Renal pelvis (tissue), 4 donors: ENCODE results near the gene MYEF2. TPM values are rescaled to one million over a fixed set of nuclear protein-coding genes. Genes with fewer than 3 reads are reported as not detected.

ENCODE experiments used
- DNase-seq: peaks from one replicate; pipeline ENCODE4 v3.0.0-alpha.2; 2013
- polyA plus RNA-seq, 3 donors: library from polyadenylated mRNA; unstranded; fragments of 120-200 nt; gene quantifications; one replicate each; pipeline ENCODE4 v1.2.1, GENCODE V29; 2013; ENCODE audit not compliant: insufficient read length in 3 of 3

The MYEF2 gene
- polyA plus RNA-seq, 3 donors, result 86.4 to 140 (median 108) TPM

DNA sequence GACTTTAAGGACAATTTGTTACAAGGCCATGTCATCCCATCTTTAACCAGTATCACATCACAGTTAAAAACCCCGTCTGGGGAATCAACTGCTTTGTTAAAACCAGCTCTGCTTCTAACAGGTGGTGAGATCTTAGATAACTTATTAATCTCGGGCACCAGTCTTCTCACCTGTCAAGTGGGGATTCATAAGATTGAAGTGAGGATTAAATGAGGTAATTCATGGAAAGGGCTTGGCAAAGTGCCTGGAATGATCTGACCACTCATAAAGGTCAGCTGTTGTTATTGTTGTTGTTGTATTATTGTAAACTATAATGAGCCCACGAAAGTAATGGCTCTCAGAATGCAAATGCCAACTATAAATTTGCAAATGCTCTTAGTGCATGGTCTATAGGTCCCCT is 87.4 kb downstream of the MYEF2 start:
- no peak for DNase-seq

DNA sequence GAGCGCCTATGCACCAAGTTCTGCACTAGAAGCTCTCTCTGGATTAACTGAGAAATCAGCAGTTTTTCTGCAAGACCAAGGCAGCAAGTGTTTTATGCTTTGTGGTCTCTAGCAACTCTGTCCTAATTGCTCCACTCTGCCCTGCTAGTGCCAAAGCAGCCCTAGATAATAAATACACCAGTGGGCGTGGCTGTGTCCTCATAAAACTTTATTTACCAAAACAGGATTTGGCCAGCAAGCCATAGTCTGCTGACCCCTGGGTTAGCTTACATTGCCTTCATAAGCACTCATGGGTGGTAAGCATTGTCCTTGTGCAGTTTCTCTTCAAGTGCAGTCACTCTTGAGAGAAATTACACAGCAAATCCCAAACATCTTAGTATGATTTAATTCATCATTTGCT is 88.0 kb downstream of the MYEF2 start:
- DNase-seq, result peak; percentile 53

DNA sequence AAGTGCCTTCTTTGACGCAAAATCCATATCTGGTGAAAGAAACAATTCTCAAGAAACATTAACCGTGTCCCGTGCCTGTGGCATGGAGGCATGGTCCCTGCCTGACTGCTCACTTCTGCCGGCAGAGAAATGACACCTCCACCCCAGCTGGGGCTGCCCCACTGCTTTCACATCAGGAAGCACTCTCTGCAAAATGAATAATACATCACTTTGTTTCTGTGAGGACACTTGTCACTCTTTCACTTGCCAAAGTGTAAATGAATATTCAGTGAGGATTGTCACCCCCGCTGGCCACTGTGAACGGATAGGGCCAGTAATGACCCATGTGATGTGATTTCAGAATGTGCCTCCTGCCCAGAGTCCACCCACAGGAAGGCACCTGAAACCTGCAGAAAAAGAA is 88.4 kb downstream of the MYEF2 start:
- no peak for DNase-seq

DNA sequence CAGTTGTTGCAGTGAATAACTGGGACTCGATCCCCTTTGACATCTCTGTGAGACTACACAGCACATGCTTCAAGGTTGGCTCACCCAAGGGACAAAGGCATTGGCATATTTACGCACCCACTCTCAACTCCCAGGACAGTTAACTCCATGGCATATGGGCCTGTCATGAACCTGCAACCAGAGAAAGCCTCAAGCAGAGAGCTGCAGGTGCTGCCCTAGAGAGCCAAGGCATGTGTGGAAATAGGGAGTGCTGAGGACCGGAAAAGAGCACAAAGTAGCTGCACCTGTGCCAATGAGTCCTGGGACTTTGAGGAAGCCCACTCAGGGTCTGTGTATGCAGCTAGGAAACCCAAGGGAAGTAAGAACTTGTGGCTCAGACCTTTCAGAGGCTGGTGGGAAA is 90.3 kb downstream of the MYEF2 start:
- DNase-seq, result no peak

DNA sequence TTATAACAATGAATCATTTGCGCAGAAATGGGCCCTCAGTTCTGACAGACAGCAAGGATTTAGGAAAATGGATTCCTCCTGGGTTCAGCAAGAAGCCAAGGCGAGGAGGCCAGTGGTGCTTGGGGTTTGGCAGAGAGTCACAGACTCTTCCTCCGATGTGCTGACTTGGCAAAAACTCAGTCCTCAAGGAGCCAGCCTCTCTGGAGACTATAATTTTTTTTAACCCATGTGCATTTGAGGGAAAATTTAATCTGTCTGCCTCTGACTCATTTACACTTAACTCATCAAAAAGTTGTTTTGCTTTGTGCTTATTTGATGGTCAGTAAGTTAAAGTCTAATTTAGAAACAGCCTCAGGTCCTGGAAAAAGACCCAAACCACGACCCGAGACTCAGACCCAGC is 91.5 kb downstream of the MYEF2 start:
- no peak for DNase-seq

DNA sequence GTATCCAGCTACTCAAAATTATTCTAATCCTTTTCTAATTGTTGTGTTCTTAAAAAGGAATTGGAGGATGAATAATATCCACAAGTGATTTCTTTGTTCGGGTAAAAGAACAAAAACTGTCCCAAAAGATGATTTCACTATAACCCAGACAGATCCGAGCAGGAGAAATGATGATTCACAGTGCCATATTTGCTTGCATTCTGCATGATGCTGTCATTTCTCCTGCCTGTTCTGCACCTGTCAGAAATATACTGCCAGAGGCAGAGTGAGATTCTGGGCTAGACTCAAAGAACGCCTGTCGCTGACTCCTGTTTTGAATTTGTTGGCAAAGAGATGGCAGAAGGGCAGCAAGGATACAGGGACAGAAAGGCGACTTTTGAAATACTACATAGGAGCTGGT is 92.0 kb downstream of the MYEF2 start:
- no peak for DNase-seq

DNA sequence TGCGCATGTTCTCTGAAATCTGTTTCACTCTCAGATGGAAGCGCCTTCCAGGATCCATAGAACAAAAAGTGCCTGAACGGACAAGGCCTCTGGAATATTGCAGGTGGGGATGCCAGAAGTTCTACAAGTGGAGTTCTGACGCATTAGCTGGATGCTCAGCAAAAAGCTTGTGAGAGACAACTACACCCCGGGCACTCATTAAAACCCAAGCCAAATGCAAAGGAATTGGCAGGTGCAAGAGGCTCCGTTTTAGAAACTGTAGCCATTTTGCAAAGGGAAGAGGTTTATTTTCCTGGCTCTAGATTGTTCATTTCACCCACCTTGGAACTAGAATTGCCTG is 92.5 kb downstream of the MYEF2 start:
- DNase-seq, result no peak

DNA sequence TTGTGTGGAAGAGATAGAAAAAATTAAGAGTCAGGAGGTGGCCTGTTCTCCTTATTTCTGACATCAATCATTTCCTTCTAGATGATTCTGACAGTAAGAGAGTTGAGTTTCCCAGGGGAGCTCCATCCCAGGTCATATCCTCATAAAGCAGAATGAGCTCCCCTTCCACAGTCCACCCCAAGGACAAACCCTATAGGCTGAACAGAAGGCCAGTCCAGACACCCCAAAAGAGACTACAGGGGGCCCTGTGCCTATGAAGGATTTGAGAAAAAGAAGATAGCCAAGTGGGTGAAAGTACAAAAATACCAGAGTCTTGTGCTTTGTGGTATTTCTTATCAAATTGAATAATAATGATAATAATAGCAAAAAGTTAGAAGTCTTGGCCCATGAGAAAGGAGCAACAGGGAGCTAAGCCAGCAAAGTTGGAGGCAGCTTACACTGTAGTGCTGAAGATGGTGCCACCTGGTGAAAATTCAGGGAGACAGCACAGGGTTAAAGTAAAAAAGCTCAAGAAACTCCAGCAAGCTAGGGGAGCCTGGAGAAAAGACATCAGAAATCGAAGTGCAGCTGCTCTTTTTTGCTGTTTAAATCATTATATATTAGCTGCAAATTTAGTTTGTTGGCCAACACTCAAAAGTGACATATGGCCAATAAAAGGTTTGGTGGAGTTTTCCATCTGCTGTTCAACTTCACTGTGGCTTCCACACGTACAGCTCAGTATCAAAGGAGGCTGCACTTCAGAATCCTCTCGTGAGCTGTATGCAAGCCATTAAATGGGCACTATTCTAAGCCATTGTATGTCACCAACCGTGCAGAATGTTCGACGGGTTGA is 93.1 kb downstream of the MYEF2 start:
- DNase-seq, result peak; percentile 50

Other genes starting within 250 kb of the MYEF2 start
- 1 to 10 TPM in 1 of 3 donors, under 1 TPM in 2; 0.64 to 1.1 (median 0.65) TPM for gene SLC24A5, start 57.3 kb downstream of the MYEF2 start, polyA plus RNA-seq
- gene CTXN2, start 13.4 kb upstream of the MYEF2 start, polyA plus RNA-seq, result under 1 TPM in 2 of 3 donors, not detected in 1; 0.06 to 0.10 TPM
- 100 to 1,000 TPM; 267 to 393 (median 352) TPM for gene SLC12A1, start 28.0 kb upstream of the MYEF2 start, polyA plus RNA-seq
- 100 to 1,000 TPM; 157 to 168 (median 162) TPM for gene DUT, start 153.1 kb upstream of the MYEF2 start, polyA plus RNA-seq